ENCODE measurements around the gene PTGES.

PTGES gene

DNA sequence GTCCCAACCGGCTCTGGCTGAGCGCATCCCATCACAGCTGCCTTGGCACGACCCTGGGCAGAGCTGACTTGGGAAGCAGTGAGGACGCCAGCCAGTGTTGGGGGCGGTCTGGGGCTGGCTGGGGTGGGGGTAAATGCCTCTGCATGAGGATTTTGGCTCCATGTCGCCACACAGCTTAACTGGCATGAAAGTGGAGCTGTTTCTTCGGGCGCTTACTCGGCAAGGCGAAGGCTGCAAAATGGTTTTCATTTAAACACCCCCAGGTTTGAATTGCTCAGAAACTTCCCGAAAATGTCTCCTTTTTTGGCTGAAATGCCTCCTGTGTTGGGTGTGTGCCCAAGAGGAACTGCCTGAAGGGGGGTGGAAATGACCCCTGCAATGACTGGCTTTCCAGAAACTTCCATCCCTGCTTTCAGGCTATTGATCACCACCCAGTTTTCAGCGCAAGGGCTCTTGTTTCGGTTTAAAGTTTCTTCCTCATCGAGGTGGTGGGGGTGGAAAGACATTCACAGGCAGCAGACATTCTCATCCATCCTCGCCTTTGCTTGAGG, 38.3 kb downstream of the PTGES start:
- peak; percentile 75 for DNase-seq

DNA sequence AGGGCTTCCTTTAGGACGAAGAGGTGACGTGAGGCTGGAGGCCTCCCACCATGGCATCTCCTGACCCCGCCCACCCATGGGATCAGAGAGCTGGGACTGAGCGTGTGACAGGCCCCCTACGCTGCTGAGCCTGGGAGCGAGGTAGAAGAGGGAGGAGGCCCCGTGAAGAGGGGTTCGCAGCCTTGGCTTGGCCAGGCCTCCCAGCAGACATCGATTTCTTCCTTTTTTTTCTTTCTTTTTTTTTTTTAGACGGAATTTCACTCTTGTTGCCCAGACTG, 39.5 kb downstream of the PTGES start:
- peak; percentile 20 for DNase-seq

DNA sequence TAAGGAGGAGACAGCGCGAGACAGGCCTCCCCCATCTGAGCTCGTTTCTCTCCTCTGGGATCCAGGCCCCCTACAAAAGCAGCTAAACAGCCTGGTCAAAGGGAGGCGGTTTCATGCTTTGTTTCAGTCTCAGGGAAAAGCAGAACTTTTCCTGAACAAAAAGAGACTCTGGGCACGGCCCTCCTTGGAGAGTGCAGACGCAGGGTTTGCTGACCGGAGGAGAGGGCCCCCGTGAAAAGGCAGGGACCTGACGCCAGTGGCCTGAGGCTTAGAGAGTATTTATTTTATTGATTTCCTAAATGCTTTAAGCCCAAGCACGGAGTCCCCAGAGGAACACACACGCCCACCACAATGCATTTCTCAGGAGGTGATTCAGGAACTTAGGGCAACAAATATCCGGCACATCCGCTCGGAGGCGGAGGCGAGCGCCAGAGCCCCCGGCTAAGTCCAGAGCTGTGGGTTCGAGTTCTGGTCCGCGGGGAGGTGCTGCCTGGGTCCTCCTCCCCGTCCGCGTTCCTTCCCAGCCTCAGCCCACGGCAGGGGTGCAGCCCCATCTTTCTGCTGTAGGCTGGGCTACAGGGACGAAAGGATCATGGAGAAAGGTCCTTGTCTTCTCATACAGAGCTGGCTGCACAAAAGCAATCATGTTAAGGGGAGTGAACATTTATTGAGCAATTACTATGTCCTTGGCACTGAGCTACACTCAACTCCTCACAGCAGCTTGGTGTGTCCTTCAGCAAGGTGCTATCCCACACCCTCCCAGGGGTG, 40.0 kb downstream of the PTGES start:
- peak; percentile 56 for DNase-seq

DNA sequence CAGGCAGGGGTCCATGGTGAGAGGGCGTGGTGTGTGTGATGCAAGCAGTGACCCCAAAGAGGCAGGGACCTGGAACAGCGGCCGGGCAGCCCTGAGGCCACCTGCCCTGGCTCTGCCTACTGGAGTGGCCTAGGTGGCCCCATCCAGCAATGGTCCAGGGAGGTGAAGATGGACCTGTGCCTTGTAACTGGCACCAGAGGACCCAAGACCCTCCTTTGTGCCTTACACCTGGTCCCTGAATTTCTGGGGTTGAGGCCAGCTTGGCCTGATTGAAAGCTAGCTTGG, 42.7 kb downstream of the PTGES start:
- DNase-seq, result no peak

DNA sequence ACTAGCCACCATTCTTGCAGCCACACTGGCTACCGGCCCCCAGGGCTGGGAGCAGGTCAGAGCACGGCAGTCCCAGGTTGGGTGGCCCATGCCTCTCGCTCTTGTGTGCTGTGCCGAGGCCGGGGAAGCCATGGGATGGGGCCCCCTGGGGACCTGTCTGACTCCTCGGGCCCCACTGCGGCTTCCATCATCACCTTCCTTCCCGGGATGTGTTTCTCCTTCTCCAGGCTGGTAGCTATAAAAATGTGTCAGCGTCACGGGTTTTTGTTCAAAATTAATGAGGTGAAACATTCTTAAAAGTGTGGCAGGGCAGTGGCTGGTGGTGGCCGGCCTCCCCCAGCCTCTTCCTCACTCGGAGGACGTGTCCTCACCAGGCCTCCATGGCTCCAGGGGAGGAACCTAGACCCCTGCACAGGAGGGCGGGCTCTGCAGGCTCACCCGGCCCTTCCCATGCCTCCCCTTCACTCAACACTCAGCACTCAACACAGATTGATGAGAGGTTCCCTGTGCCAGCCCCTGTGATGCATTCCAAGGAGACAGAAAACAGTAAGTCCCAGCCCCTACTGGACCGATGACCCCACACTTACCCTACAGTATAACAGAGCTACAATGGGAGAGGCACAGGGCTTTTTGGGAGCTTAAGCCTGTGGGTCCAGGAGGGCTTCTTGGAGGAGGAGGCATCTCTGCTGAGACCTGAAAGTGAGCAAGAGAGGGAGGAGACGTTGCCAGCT, 43.2 kb downstream of the PTGES start:
- no peak for DNase-seq

- no peak for DNase-seq
Measured at GRCh38 chr9:129708793-129709192, 44.0 kb downstream of the PTGES start.

GRCh38 chr9:129704807-129705206, 48.0 kb downstream of the PTGES start:
- DNase-seq, result no peak

GRCh38 chr9:129703667-129704355, 49.0 kb downstream of the PTGES start:
- DNase-seq, result peak; percentile 80

DNA sequence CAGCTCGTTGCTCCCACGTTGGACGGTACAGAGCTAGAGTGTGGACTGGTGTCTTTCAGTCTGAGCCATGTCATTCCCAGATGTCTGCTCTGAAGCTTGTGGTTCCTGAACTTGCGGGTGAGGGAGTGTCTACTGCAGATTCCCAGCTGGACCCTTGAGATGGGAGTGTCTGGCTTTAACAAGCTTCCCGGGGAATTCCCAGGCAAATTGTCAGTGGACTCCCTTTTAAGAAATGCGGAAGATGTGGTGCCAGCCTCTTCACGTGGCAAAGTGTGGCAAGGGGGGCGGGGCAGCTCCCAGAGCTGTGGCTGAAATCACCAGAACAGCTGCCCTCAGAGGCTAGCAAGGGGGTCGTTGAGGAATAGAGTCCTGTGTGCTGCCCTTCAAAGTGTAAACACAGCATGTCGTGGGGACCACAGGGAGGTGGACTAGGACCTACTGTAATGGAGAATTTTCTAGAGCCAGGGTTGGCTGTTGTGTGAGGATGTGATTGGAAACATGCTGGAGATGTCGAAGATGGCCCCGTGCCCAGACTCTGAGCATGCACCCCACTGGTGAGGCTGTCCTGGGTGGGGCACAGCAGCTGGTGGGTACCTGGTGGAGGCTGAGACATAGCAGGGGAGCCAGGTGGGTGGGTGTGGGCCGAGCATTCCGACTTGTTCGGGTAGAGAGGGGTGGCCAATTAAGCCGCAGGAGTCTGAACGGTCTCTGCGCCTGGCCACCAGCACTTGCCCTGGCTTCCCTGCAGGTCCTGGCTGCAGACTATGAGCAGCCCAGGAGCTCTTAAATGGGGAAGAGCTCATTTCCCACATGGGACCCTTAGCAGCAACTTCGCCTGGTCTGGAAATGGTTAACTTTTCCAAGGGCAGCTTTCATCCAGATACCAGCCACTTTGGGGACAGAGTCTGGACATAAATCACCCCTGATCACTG, 50.0 kb downstream of the PTGES start:
- DNase-seq, result peak; percentile 61

DNA sequence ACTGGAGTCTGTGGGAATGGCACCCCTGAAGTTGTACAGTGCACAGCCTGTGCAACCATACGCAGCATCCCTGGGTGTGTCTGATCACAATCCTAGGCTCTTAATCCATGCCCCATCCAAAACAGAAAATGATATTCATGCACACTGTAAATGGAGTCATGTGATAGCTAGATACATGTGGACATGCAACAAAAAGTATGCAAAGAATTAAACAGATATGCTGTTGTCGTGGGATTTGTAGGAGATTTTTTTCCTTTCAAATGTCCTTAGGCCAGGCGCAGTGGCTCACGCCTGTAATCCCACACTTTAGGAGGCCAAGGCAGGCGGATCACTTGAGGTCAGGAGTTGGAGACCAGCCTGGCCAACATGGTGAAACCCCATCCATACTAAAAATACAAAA, 51.3 kb downstream of the PTGES start:
- peak; percentile 9 for DNase-seq

DNA sequence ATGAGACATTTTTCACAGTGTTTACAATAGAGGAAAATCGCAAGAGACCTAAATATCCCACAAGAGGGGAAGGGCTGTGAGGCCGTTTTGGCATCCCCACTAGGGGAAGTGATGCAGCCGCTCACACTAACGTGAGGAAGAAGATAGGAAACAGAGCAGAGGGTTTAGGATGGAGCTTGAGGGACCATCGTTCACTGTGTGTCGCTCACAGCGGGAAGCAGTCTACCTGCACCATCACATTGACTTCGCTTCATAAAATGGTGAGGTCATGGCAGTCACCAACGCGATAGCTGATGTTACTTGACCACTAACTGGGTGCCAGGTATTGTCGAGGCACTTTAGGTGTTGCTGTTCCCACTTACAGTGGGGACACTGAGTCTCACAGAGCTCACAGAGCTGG, 51.8 kb downstream of the PTGES start:
- DNase-seq, result no peak

DNA sequence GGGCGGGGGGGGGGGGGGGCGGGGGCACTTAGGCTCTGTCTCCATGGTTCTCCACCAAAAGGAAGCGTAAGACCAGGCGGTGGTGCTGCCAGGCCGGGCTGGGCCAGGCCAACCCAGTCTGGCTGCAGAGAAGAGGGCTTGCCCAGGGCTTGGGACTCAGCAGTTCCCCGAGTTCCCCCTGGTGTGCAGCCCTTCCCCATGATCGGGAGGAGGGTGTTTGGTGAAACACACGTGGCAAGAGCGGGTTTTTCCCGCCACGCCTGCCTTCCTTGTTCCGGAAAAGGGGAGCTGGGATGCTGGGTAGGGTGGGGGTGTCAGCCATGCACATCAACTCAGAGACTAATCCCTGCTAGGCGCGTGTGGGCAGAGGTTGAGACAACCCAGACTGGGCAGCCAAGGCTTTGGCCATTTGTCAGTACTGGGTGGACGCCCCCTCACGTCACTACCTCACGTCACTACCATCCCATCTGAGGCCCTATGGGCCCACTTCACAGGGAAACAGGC, 54.5 kb downstream of the PTGES start:
- peak; percentile 51 for DNase-seq

GRCh38 chr9:129697656-129698253, 55.1 kb downstream of the PTGES start:
- DNase-seq, result peak; percentile 79

GRCh38 chr9:129696944-129697655, 55.7 kb downstream of the PTGES start:
- peak; percentile 76 for DNase-seq

DNA sequence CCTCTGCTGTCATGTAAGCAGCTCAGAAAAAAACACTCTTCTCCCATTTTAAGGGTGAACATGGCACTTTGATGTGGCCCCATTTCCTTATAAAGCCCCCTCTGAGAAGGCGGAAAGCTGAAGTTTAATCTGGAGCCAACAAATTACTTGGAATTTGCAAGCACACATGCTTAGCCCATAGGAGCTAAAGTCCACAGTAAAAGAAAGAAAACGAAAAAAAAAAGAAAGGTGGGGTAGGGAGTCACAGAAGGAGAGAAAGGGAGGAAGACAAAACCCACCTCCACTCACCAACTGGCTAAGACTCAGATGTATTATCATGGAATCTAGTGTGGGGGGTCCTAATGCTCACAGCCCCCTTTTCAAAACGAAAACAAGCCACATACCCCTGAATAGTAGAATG, 57.0 kb downstream of the PTGES start:
- no peak for DNase-seq

DNA sequence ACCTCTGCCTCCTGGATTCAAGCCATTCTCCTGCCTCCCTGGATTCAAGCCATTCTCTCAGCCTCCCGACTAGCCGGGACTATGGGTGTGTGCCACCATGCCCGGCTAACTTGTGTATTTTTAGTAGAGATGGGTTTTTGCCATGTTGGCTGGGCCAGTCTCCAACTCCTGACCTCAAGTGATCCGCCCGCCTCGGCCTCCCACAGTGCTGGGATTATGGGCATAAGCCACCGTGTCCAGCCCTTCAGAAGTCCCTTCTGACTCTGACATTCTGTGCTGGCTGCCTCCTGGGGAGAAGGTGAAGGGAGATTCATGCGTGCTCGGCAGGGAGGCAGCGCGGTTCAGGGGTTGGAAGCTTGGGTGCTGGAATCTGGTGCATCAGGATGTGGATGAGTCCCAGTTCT, 58.6 kb downstream of the PTGES start:
- peak; percentile 53 for DNase-seq

- DNase-seq, result no peak
Measured at GRCh38 chr9:129693741-129694140, 59.1 kb downstream of the PTGES start.

DNA sequence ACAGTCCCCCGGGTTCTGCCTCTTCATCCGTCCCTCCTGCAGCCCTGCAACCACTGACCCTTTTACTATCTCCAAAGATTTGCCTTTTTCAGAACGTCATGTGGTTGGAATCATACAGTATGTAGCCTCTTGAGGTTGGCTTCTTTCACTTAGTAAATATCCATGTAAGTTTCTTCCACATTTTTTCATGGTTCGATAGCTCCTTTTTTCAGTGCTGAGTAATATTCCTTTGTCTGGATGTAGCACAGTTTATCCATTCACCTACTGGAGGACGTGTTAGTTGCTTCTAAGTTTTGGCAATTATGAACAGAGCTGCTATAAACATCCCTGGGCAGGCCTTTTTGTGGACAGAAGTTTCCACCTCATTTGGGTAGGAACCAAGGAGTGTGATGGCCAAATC, 60.3 kb downstream of the PTGES start:
- DNase-seq, result no peak
